ENCODE measurements around the gene CRHR1.

Gene CRHR1

DNA sequence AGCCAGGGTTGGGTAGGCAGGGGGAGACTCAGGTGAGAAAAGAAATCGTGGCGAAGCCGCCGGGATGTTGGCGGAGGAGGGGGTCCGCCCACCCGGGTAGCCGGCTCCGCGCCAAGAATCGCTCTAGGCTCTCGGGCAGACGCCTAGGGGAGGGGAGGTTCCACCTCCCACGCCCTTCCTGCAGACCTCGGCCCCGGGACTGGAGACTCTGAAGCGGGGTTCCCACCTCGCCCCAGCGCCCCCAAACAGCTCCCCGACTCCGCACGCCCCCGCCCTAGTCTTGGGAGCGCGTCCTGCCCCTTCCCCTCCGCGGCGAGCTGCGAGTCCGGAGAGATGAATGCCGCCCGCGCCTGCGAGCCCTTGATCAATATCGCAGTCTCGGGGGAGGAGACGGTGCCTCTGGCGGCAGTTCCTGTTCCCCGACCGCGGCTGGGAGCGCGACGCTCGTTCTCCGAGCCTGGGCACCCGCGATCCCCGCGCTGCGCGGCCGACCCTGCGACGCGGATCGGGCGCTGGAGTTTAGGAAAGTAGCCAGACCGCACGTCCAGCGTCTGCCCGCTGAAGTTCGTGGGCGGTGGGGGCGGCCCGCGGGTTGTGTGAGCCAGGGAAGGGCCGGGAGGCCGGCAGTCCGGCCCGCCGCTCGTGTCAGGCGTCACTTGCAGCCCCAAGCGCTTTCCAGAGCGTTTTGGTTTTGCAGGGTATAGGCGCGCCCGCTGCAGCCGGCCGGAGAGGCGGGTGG is 790 bp downstream of the CRHR1 start (continued):
- TF ChIP-seq ZNF768 (tag by site-specific recombination; IDR thresholded peaks at IDR 0.05): no peak
- TF ChIP-seq MEIS1 (CRISPR knock-in tag; IDR thresholded peaks at IDR 0.05; ENCODE audit: borderline replicate concordance): no peak
- TF ChIP-seq, protein P1, sequence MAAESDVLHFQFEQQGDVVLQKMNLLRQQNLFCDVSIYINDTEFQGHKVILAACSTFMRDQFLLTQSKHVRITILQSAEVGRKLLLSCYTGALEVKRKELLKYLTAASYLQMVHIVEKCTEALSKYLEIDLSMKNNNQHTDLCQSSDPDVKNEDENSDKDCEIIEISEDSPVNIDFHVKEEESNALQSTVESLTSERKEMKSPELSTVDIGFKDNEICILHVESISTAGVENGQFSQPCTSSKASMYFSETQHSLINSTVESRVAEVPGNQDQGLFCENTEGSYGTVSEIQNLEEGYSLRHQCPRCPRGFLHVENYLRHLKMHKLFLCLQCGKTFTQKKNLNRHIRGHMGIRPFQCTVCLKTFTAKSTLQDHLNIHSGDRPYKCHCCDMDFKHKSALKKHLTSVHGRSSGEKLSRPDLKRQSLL (tag by site-specific recombination; IDR thresholded peaks at IDR 0.05): peak; percentile 63
- TF ChIP-seq, protein P2, sequence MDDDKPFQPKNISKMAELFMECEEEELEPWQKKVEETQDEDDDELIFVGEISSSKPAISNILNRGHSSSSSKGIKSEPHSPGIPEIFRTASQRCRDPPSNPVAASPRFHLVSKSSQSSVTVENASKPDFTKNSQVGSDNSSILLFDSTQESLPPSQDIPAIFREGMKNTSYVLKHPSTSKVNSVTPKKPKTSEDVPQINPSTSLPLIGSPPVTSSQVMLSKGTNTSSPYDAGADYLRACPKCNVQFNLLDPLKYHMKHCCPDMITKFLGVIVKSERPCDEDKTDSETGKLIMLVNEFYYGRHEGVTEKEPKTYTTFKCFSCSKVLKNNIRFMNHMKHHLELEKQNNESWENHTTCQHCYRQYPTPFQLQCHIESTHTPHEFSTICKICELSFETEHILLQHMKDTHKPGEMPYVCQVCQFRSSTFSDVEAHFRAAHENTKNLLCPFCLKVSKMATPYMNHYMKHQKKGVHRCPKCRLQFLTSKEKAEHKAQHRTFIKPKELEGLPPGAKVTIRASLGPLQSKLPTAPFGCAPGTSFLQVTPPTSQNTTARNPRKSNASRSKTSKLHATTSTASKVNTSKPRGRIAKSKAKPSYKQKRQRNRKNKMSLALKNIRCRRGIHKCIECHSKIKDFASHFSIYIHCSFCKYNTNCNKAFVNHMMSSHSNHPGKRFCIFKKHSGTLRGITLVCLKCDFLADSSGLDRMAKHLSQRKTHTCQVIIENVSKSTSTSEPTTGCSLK (tag by site-specific recombination; IDR thresholded peaks at IDR 0.05): no peak
- TF ChIP-seq KLF9 (tag by site-specific recombination; IDR thresholded peaks at IDR 0.05; ENCODE audit: low read depth): peak; percentile 85; the same call in 1 of the 2 replicates
- no peak for TF ChIP-seq ZNF37A (tag by site-specific recombination; IDR thresholded peaks at IDR 0.05)
- TF ChIP-seq, protein P3, sequence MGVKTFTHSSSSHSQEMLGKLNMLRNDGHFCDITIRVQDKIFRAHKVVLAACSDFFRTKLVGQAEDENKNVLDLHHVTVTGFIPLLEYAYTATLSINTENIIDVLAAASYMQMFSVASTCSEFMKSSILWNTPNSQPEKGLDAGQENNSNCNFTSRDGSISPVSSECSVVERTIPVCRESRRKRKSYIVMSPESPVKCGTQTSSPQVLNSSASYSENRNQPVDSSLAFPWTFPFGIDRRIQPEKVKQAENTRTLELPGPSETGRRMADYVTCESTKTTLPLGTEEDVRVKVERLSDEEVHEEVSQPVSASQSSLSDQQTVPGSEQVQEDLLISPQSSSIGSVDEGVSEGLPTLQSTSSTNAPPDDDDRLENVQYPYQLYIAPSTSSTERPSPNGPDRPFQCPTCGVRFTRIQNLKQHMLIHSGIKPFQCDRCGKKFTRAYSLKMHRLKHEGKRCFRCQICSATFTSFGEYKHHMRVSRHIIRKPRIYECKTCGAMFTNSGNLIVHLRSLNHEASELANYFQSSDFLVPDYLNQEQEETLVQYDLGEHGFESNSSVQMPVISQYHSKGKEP (tag by site-specific recombination; IDR thresholded peaks at IDR 0.05): no peak
- 0 out of 2 replicates have a peak, but pooled peaks have one; percentile 18 for TF ChIP-seq TRIM28 (IDR thresholded peaks at IDR 0.05; ENCODE audit: borderline replicate concordance, low read length)
- TF ChIP-seq ZNF624 (tag by site-specific recombination; IDR thresholded peaks at IDR 0.05): no peak
- TF ChIP-seq ZNF223 (tag by site-specific recombination; IDR thresholded peaks at IDR 0.05): no peak
- TF ChIP-seq ZNF175 (tag by site-specific recombination; IDR thresholded peaks at IDR 0.05): no peak
- TF ChIP-seq ZNF621 (tag by site-specific recombination; IDR thresholded peaks at IDR 0.05): no peak
- no peak for TF ChIP-seq ZNF302 (tag by site-specific recombination; IDR thresholded peaks at IDR 0.05; ENCODE audit: low read depth)
- TF ChIP-seq KLF1 (tag by site-specific recombination; IDR thresholded peaks at IDR 0.05): peak; percentile 86
- TF ChIP-seq ZFHX2 (tag by site-specific recombination; conservative IDR thresholded peaks at IDR 0.05): peak; percentile 95
- peak; percentile 59 for TF ChIP-seq SP2 (tag by site-specific recombination; IDR thresholded peaks at IDR 0.05)
- no peak; the same call in 1 of the 2 replicates for TF ChIP-seq ZNF501 (tag by site-specific recombination; IDR thresholded peaks at IDR 0.05)
- no peak for TF ChIP-seq ZNF558 (tag by site-specific recombination; IDR thresholded peaks at IDR 0.05)
- TF ChIP-seq IKZF3 (tag by site-specific recombination; IDR thresholded peaks at IDR 0.05): no peak
- peak; percentile 61; the same call in 1 of the 2 replicates for TF ChIP-seq WT1 (tag by site-specific recombination; IDR thresholded peaks at IDR 0.05)
- TF ChIP-seq, protein P4, sequence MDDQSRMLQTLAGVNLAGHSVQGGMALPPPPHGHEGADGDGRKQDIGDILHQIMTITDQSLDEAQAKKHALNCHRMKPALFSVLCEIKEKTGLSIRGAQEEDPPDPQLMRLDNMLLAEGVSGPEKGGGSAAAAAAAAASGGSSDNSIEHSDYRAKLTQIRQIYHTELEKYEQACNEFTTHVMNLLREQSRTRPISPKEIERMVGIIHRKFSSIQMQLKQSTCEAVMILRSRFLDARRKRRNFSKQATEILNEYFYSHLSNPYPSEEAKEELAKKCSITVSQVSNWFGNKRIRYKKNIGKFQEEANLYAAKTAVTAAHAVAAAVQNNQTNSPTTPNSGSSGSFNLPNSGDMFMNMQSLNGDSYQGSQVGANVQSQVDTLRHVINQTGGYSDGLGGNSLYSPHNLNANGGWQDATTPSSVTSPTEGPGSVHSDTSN (CRISPR knock-in tag; IDR thresholded peaks at IDR 0.05): 0 out of 2 replicates have a peak, but pooled peaks have one; percentile 9
- TF ChIP-seq ZNF654 (tag by site-specific recombination; IDR thresholded peaks at IDR 0.05; ENCODE audit: low read depth): no peak
- TF ChIP-seq ZNF138 (tag by site-specific recombination; IDR thresholded peaks at IDR 0.05; ENCODE audit: borderline replicate concordance): no peak
- TF ChIP-seq SALL2 (tag by site-specific recombination; IDR thresholded peaks at IDR 0.05; ENCODE audit: borderline replicate concordance): no peak
- TF ChIP-seq ZNF239 (tag by site-specific recombination; IDR thresholded peaks at IDR 0.05): no peak
- TF ChIP-seq ZNF292 (tag by site-specific recombination; IDR thresholded peaks at IDR 0.05; ENCODE audit: borderline replicate concordance, low read depth): no peak
- TF ChIP-seq, protein P5, sequence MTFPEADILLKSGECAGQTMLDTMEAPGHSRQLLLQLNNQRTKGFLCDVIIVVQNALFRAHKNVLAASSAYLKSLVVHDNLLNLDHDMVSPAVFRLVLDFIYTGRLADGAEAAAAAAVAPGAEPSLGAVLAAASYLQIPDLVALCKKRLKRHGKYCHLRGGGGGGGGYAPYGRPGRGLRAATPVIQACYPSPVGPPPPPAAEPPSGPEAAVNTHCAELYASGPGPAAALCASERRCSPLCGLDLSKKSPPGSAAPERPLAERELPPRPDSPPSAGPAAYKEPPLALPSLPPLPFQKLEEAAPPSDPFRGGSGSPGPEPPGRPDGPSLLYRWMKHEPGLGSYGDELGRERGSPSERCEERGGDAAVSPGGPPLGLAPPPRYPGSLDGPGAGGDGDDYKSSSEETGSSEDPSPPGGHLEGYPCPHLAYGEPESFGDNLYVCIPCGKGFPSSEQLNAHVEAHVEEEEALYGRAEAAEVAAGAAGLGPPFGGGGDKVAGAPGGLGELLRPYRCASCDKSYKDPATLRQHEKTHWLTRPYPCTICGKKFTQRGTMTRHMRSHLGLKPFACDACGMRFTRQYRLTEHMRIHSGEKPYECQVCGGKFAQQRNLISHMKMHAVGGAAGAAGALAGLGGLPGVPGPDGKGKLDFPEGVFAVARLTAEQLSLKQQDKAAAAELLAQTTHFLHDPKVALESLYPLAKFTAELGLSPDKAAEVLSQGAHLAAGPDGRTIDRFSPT (tag by site-specific recombination; IDR thresholded peaks at IDR 0.05): no peak; the same call in 1 of the 2 replicates
